AG04449 (cell line): ENCODE data around the gene HADHB.

Source experiments
- CTCF ChIA-PET: fragments of 350-600 bp; formaldehyde crosslinking; extraction: SDS; loops from one replicate; lab custom pipeline; 2021; ENCODE audit warnings: antibody characterized with exemption; lab: Yijun Ruan, JAX
- POLR2A ChIA-PET: fragments of 400-600, 350-600 bp; formaldehyde crosslinking; extraction: SDS; loops from one replicate; lab custom pipeline; 2020; ENCODE audit warnings: antibody characterized with exemption, inconsistent platforms; lab: Yijun Ruan, JAX
- DNase-seq: peaks from one replicate; pipeline ENCODE4 v3.0.0-alpha.2; 2010; ENCODE audit warnings: low read depth, low spot score
- H3K4me3 ChIP-seq: 2 replicates; pipeline ENCODE4 v1.5.1; 2011; ENCODE audit warnings: low read depth, mild to moderate bottlenecking, control low read depth, low read length
- TF ChIP-seq, protein P1 (sequence below): IDR thresholded peaks from one replicate; pipeline ENCODE4 v1.5.1; 2011; ENCODE audit warnings: mild to moderate bottlenecking, moderate library complexity, low read length, control low read depth, inconsistent platforms; ENCODE audit not compliant: insufficient read depth; ENCODE audit errors: missing control alignments

Gene HADHB

DNA sequence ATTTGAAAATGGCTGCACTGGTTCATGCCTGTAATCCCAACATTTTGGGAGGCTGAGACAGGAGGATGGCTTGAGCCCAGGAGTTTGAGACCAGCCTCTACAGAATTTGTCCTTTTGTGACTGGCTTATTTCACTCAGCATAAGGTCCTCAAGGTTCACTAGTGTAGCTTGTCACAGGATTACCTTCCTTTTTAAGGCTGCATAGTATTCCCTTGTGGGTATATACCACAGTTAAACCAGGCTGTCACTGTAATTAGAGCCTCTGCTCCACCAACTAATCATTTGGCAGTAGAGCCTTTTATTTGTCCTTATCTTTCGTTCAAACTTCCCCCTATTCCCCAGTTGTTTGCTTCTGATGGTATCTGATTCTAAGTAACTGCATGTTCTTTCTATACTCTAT is 50.8 kb downstream of the HADHB start:
- no peak overlapping the region for H3K4me3 ChIP-seq
- ChIA-PET POLR2A (no interaction called here), CTCF (no interaction called here)
- TF ChIP-seq, protein P1, sequence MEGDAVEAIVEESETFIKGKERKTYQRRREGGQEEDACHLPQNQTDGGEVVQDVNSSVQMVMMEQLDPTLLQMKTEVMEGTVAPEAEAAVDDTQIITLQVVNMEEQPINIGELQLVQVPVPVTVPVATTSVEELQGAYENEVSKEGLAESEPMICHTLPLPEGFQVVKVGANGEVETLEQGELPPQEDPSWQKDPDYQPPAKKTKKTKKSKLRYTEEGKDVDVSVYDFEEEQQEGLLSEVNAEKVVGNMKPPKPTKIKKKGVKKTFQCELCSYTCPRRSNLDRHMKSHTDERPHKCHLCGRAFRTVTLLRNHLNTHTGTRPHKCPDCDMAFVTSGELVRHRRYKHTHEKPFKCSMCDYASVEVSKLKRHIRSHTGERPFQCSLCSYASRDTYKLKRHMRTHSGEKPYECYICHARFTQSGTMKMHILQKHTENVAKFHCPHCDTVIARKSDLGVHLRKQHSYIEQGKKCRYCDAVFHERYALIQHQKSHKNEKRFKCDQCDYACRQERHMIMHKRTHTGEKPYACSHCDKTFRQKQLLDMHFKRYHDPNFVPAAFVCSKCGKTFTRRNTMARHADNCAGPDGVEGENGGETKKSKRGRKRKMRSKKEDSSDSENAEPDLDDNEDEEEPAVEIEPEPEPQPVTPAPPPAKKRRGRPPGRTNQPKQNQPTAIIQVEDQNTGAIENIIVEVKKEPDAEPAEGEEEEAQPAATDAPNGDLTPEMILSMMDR = no peak
- no peak for DNase-seq

- POLR2A ChIA-PET = no interaction called here
- CTCF ChIA-PET = no interaction called here
- DNase-seq = no peak
- TF ChIP-seq, protein P1 = no peak
- no peak overlapping the region for H3K4me3 ChIP-seq
Observed at GRCh38 chr2:26297061-26297460, 52.3 kb downstream of the HADHB start.

GRCh38 chr2:26298286-26298637 is 53.5 kb downstream of the HADHB start:
- ChIA-PET CTCF (interaction anchor here (0.7 to 1.2 kb wide), 2 partner anchors 15 to 29 kb away, joined by 3 read pairs; no protein-coding TSS in a partner anchor), POLR2A (no interaction called here)
- no peak for DNase-seq
- TF ChIP-seq, protein P1 = no peak
- H3K4me3 ChIP-seq = no peak overlapping the region

DNA sequence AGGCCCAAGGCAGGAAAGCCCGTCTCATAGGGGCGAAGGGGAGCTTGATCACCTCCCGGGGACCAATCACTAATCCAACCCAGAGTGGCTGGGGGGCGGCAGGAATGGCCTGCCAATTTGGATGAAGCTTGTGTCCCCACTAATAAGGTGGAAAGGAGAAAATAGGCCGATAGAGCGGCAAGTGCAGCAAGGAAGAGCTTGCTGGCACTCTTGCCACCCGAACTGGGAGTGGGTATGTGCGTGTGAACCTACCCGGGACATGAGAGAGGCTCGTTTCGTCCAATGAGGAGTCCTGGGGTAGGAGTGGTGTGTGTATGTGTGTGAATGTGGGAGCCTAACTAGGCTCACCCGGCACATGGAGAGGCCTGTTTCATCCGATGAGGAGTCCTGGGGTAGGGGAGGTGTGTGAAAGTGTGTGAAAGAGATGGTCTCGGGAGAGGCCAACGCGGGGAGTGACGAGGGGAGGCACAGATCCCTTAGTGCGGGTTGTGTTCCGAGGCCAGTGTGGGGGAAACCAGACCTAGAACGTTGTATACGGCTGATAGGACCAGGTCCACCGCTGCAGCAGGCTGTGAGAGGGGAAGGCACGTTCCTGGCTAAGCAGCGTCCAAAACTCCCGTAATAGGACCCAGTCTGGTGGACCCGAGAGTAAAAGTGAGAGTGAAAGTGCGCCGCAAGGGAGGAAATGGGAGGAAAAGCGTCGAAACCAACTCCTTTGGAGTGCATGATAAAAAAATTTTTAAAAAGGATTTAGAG is 54.1 kb downstream of the HADHB start:
- peak overlapping the region; percentile 57 for H3K4me3 ChIP-seq
- POLR2A ChIA-PET = interaction anchor here (1.0 kb wide), 1 partner anchor 53 kb away, joined by 3 read pairs; no protein-coding TSS in a partner anchor
- CTCF ChIA-PET = interaction anchor here (0.7 to 1.3 kb wide), 4 partner anchors 10 to 279 kb away, joined by 3 to 4 read pairs (median 3); no protein-coding TSS in a partner anchor
- TF ChIP-seq, protein P1 = no peak
- no peak for DNase-seq

GRCh38 chr2:26299471-26300101 is 54.8 kb downstream of the HADHB start:
- peak overlapping the region; percentile 57 for H3K4me3 ChIP-seq
- DNase-seq = no peak
- CTCF ChIA-PET = interaction anchor here (0.8 to 1.3 kb wide), 5 partner anchors 10 to 278 kb away, joined by 3 to 4 read pairs (median 3); no protein-coding TSS in a partner anchor

More at GRCh38 chr2:26299471-26300101, 54.8 kb downstream of the HADHB start:
- POLR2A ChIA-PET = interaction anchor here (1.0 kb wide), 1 partner anchor 54 kb away, joined by 3 read pairs; no protein-coding TSS in a partner anchor
- TF ChIP-seq, protein P1 = no peak
